Left forelimb (tissue), 1 donor: ENCODE measurements around the gene GNAS-AS1.

ENCODE experiments used
- DNase-seq: peaks from one replicate; pipeline ENCODE4 v3.0.0-alpha.2; 2018; ENCODE audit warnings: low spot score

GNAS-AS1 gene

GRCh38 chr20:58884966-58885365 is 34.3 kb upstream of the GNAS-AS1 start:
- no peak for DNase-seq

DNA sequence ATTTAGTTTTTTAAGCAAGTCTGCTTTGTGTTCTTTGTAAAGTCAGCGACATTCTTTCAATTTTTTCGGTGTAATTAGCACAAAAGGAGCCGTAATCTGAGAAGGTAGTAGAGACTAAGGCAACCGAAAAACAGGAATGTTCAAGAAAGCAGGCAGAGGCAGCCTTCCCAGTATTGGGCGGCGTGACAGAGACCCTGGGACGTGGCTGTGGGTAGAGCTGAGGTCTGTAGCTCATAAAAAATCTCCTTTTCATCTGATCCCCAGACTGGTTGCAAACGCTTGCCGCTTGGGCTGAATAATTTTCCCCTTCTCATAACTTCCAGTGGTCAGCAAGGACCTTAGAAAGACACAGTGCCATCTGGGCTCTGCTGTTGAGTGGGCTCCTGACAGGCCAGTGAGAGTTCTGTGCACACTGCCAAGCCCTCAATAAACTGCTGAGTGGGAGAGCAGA is 32.6 kb upstream of the GNAS-AS1 start:
- no peak for DNase-seq

- no peak for DNase-seq
Measured at GRCh38 chr20:58882704-58883089, 32.0 kb upstream of the GNAS-AS1 start.

DNA sequence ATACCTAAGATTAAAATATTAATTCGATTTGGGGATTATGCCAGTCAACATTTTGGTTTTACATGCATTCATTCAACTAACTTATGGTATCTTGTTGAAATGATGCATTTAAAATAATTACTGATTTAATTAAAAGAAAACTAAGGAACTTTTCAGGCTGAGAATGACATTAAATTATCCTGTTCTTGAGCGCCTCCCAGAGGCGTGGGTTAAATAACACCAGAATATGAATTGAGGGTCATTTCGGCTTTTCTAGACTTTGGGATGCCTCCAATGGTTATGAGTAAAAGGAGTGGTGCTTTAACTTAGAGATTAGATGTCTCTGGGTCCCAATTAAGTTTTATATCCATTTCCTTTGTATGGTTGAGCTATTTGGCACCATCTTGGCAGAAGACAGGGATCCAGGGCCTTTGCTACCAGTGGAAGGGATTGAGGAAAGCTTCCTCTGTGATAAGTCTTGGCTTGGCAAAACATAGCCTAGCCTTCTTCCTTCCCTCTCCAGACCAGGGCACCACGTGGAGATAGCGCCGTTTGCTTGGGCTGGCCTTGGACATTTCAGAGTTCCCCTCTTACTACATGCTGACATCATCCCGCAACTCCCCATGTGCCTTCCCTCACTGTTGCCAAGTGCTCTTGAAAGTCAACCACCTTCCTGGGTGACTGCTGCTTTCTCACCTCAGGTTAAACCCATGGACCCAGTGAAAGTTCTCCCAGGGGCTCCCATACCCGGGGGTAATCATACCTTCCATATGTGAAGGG is 30.5 kb upstream of the GNAS-AS1 start:
- no peak for DNase-seq

- no peak for DNase-seq
Measured at GRCh38 chr20:58880441-58880840, 29.7 kb upstream of the GNAS-AS1 start.

DNA sequence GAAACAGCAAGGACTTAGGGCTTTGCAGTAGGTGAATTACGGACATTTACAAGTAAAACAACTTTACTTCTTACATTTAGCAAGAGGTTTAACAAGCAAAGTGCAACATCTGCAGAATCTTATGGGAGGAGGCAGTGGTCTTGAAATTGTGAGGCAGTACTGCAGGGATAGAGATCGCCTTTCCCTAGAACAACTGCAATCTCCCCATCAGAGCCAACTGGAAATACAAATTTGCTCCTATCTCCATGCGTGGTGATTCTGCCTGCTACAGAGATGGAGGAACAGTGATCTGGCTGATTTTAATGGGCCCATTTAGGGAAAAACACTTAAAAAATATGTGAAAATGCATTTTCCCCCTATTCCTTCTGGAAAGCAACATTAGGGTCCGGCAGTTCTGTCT is 27.7 kb upstream of the GNAS-AS1 start:
- DNase-seq, result no peak

GRCh38 chr20:58877976-58878360 is 27.3 kb upstream of the GNAS-AS1 start:
- no peak for DNase-seq

DNA sequence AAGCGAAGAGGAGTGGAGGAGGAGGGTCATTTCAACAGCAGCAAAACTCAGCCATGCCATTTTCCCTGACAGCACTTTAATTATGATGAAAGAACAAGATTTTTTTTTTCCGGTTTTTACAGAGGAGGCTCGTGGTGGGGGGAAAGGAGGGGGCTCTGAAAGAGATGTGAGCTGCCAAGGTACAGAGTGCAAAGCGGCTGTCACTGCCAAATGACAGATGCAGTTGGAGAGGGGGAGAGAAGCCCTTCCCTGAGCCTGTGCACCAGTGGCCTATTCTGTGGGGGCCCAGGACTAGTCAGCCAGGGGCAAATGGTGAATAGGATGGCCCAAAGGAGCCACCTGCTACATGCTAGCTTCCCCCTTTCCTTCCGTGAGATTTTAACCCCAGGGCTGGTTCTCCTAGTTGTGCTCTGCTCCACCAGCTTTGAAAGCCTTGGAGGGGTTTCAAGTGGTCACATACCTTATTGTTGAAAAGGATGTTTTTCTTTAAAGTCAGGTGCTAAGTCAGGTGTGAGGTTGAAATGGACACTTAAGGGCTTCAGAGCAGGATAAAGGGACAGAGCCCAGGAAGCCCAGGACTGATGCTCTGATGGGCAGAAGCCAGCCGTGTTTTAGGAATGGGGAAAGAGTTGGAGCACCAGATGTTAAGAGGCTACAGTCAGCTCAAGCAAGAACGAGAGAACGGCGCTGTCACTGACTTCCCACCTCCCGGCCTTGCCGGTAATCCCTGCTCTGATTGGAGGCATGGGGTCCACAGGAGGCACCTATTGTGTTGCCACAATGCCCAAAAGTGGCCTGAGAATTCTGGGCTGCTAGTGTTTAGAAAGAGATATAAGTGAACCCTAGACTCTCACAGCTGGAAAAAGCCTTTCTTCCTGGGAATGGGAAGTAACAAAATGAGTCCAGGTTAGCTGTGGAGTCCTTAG is 26.6 kb upstream of the GNAS-AS1 start:
- no peak for DNase-seq

- DNase-seq, result no peak
Measured at GRCh38 chr20:58876437-58876836, 25.7 kb upstream of the GNAS-AS1 start.

DNA sequence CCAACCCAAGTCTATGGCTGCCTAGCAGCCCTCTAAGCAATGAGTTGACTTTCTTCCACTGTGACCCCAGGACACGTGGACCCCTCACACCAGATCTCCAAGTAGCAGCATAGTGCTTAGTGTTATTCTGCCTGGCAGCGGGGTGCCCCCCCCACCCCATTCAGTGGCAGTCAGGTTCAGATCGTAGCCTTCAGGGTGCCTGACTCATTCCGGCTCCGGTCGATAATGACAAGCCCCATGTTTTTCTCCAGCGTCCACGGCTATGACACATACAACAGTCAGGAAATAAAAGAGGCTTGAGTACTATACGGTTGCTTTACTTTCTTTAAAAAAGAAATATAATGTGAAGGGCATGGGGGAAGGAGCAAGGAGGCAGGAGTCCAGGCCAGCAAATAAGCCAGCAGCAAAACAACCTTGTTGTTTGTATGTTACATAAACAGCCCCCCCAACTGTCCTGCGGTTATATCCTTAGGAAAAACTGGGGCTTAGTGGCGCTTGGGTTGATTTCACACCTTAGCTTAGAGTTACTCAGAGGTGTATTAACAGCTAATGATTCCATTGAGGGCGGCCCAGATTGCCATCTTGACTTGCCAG is 24.9 kb upstream of the GNAS-AS1 start:
- no peak for DNase-seq

DNA sequence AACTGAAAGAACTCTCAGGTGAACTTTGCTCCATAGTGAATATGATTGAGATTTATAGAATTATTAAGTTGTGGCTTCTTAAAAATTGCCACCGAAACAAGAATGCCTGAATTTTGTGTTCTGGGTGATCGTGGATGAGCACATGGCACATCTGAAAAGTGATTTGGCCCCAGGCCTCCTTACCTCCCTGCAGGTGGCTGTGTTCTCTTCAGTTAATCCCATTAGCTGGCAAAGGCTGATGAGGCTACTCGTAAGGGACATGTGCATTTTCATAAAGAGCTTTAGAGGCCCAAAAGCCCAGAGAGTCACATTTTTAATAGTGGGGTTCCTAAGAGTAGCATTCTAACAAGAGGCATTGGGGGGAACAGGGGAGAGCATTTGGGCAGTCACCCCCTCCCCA is 24.4 kb upstream of the GNAS-AS1 start:
- DNase-seq, result no peak

GRCh38 chr20:58874469-58874868 is 23.8 kb upstream of the GNAS-AS1 start:
- no peak for DNase-seq

- no peak for DNase-seq
Measured at GRCh38 chr20:58871533-58872102, 20.9 kb upstream of the GNAS-AS1 start.

GRCh38 chr20:58870293-58871014 is 19.8 kb upstream of the GNAS-AS1 start:
- peak; percentile 80 for DNase-seq

GRCh38 chr20:58869662-58870227 is 19.0 kb upstream of the GNAS-AS1 start:
- DNase-seq, result no peak

- no peak for DNase-seq
Measured at GRCh38 chr20:58868795-58869194, 18.1 kb upstream of the GNAS-AS1 start.

DNA sequence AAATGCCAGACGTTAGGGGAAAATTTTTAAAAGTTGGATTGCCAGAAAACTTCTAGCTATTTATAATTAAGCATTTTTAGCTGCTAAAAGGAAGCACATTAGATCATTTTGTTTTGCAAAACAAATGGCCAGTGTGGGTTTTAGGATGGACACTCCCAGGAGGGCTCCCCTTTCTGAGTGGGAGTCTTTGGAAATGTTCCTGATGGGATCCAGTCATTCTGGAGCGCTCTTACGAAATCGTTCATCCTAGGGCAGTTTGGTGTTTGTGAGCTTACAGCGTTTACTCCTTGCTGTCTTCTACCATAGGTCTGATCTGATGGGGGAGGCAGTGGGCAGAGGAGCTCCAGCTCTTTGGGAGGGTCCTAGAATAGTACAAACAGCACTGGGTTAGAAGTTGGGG is 16.5 kb upstream of the GNAS-AS1 start:
- DNase-seq, result no peak

- no peak for DNase-seq
Measured at GRCh38 chr20:58865843-58866242, 15.1 kb upstream of the GNAS-AS1 start.

DNA sequence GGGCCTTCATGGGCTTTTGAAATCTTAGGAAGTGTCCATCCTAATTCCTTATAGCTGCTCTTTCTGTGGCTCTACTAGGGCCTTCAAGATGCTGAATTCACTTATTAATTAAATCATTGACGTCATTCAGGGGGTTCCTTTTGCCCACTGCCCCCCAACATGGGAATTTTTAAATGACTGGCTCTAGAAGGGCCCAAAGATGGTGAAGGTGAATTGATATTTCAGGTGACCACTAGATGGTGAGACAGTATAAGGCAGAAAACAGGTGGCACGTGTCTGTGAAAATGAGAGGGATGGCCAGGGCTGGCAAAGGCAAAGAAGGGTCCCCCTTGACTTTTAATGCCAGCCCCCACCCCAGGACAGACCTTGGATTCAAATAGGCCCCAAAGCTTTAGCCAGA is 13.6 kb upstream of the GNAS-AS1 start:
- DNase-seq, result no peak

DNA sequence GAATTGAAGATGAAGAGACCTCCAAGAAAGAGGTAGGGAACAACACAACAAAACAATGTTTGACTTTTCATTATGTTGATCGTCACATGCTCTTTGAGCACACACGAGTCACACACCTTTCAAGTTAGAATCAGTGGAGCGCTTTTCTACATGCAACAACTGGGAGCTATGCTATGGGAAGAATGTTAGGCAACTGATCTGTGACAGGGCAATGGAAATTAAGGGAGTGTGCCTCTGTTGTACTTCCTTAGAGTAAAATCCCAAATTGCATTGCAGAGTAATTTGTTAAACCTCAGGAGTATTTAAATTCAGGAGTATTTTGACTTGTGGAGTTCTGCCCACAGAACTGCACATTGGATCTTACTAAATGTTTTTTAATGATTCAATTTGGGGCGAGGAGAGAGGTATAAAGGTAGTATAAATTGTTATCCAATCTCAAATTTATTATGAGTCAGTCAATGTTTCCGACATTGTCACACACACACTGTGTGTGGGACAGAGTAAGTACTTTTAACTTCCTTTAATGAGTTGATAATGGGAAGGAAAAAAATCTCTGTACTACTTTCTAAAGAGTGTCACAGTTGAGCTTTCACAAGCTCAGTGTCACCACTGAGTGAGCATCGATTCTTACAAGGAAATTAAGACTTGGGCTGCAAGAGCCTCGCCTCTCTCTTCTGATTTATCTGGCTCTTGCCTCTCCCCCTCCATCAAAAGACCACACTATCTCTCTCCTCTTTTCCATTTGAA is 12.5 kb upstream of the GNAS-AS1 start:
- no peak for DNase-seq
